ENCODE results near the gene AIFM3. TPM values are rescaled to one million over a fixed set of nuclear protein-coding genes. Genes with fewer than 3 reads are reported as not detected.

The AIFM3 gene
- total and polyA plus RNA-seq, 2 of the 13 experiments (the other 11 are each of a cell fraction or from before 2014, with no cell fraction given) = 9.0 to 15.3 TPM

- TF ChIP-seq LBX2 (CRISPR knock-in tag; IDR thresholded peaks at IDR 0.05; ENCODE audit: borderline replicate concordance) (no peak), TARDBP (CRISPR knock-in tag; IDR thresholded peaks at IDR 0.05) (no peak), YY1 (IDR thresholded peaks at IDR 0.05; ENCODE audit: insufficient read depth, insufficient replicate concordance, low read depth, low read length) (no peak), ZBTB37 (CRISPR knock-in tag; IDR thresholded peaks at IDR 0.05) (no peak), E2F5 (CRISPR knock-in tag; conservative IDR thresholded peaks at IDR 0.05) (no peak), ATF5 (CRISPR knock-in tag; IDR thresholded peaks at IDR 0.05; ENCODE audit: low read depth) (no peak), MYC (CRISPR knock-in tag; IDR thresholded peaks at IDR 0.05; ENCODE audit: borderline replicate concordance) (no peak), NBN (conservative IDR thresholded peaks at IDR 0.05) (no peak), ZMYM2 (CRISPR knock-in tag; IDR thresholded peaks at IDR 0.05) (no peak), ZNF24 (IDR thresholded peaks at IDR 0.05) (no peak), NRL (CRISPR knock-in tag; IDR thresholded peaks at IDR 0.05; ENCODE audit: borderline replicate concordance) (no peak), ZNF432 (CRISPR knock-in tag; IDR thresholded peaks at IDR 0.05; ENCODE audit: borderline replicate concordance) (no peak), ZNF34 (CRISPR knock-in tag; IDR thresholded peaks at IDR 0.05; ENCODE audit: borderline replicate concordance) (no peak), KMT2B (CRISPR knock-in tag; IDR thresholded peaks at IDR 0.05) (peak; percentile 62), ZNF512 (CRISPR knock-in tag; IDR thresholded peaks at IDR 0.05) (no peak), GABPA (IDR thresholded peaks at IDR 0.05; ENCODE audit: low read depth, low read length) (no peak), GABPA (CRISPR knock-in tag; IDR thresholded peaks at IDR 0.05; ENCODE audit: low read depth) (no peak), ZNF264 (CRISPR knock-in tag; IDR thresholded peaks at IDR 0.05) (0 out of 2 replicates have a peak, but pooled peaks have one; percentile 34), NAIF1 (CRISPR knock-in tag; IDR thresholded peaks at IDR 0.05; ENCODE audit: borderline replicate concordance) (no peak), SP4 (CRISPR knock-in tag; IDR thresholded peaks at IDR 0.05) (no peak), SKIL (CRISPR knock-in tag; IDR thresholded peaks at IDR 0.05; ENCODE audit: borderline replicate concordance) (no peak), U2AF1 (optimal IDR thresholded peaks at IDR 0.05; ENCODE audit: low read depth, low read length) (no peak)
Observed at GRCh38 chr22:21009638-21010425, 42.8 kb downstream of the AIFM3 start (continued).
